ENCODE measurements around the gene GOLGA3. TPM values are rescaled to one million over a fixed set of nuclear protein-coding genes. Genes with fewer than 3 reads are reported as not detected.

The GOLGA3 gene
- total RNA-seq, 1 donor from 2014 or later = 86.7 TPM

DNA sequence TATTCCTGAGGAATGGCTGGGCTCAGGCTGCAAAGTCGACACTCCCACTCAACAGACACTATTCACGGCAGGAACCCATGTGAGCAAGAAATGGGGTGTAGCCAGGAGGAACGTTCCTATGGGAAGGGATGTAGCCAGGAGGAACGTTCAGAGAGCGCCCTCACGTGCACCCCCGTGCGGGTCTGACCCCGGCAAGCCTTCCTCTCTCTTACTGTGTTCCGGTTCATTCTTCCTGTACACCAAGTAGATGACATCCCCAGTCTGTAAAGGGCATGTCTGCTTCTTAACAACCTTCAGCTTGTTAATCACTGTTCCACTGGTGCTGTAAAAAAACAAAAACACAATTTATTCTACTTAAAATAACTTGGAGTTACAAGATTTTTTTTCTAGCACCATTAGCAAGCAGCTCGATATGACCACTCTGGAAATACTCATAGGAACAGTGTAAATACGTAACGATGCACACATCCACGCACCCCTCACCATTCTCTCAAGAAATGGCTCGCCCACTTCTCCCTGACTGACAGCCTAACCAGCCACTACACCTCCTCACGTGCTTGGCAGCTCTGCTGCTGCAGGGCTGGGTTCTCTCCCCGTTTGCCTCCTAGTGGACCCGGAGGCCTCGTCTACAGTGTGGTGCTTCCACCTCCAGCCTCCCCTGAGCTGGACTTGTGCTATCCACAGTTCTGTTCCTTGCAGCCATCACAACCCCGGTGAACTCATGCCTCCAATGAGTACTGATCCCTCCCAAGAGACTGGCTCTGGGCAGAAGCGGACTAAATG lies 43.6 kb upstream of the GOLGA3 start:
- Histone ChIP-seq H3K27ac (ENCODE audit: low read depth, low read length) (no peak overlapping the region), H4K20me1 (ENCODE audit: insufficient read depth, low read length) (peaks cover 29% of the 10 kb centered on the region), H3K9me3 (ENCODE audit: insufficient read depth, low read depth, low read length) (no peaks in the 10 kb centered on the region), H3K4me2 (ENCODE audit: low read length) (no peak overlapping the region), H3K9ac (ENCODE audit: low read length) (no peak overlapping the region), H3K36me3 (ENCODE audit: insufficient read depth, low read length) (peaks cover 43% of the 10 kb centered on the region), H2AFZ (ENCODE audit: low read depth, low read length) (no peak overlapping the region), H3K79me2 (ENCODE audit: insufficient read depth, low read length) (peaks cover 14% of the 10 kb centered on the region), H3K27me3 (ENCODE audit: insufficient read depth, low read length) (no peaks in the 10 kb centered on the region), H3K4me3 (ENCODE audit: insufficient read depth, low read depth, low read length) (no peak overlapping the region), H3K4me1 (ENCODE audit: insufficient read depth, low read length) (no peaks in the 10 kb centered on the region)
- no peaks in the 10 kb centered on the region for H3K27me3 Mint-ChIP-seq (ENCODE audit: low read depth, unreplicated experiment)
- peaks cover 32% of the 10 kb centered on the region for H3K36me3 Mint-ChIP-seq (ENCODE audit: low read depth, unreplicated experiment)
- no peak overlapping the region for H3K4me3 Mint-ChIP-seq (ENCODE audit: unreplicated experiment)
- H3K27ac Mint-ChIP-seq (ENCODE audit: unreplicated experiment) = no peak overlapping the region
- FAIRE-seq (no peak), DNase-seq (ENCODE audit: low read depth) (no peak)
- no peaks in the 10 kb centered on the region for H3K4me1 Mint-ChIP-seq (ENCODE audit: low read depth, unreplicated experiment)
- no peaks in the 10 kb centered on the region for H3K9me3 Mint-ChIP-seq (ENCODE audit: unreplicated experiment)
- TF ChIP-seq, protein P1, sequence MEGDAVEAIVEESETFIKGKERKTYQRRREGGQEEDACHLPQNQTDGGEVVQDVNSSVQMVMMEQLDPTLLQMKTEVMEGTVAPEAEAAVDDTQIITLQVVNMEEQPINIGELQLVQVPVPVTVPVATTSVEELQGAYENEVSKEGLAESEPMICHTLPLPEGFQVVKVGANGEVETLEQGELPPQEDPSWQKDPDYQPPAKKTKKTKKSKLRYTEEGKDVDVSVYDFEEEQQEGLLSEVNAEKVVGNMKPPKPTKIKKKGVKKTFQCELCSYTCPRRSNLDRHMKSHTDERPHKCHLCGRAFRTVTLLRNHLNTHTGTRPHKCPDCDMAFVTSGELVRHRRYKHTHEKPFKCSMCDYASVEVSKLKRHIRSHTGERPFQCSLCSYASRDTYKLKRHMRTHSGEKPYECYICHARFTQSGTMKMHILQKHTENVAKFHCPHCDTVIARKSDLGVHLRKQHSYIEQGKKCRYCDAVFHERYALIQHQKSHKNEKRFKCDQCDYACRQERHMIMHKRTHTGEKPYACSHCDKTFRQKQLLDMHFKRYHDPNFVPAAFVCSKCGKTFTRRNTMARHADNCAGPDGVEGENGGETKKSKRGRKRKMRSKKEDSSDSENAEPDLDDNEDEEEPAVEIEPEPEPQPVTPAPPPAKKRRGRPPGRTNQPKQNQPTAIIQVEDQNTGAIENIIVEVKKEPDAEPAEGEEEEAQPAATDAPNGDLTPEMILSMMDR (IDR thresholded peaks at IDR 0.05; ENCODE audit: insufficient read depth, low read depth, low read length) = no peak
- no peak for TF ChIP-seq EZH2 (IDR thresholded peaks at IDR 0.05; ENCODE audit: insufficient read depth, low read length)

DNA sequence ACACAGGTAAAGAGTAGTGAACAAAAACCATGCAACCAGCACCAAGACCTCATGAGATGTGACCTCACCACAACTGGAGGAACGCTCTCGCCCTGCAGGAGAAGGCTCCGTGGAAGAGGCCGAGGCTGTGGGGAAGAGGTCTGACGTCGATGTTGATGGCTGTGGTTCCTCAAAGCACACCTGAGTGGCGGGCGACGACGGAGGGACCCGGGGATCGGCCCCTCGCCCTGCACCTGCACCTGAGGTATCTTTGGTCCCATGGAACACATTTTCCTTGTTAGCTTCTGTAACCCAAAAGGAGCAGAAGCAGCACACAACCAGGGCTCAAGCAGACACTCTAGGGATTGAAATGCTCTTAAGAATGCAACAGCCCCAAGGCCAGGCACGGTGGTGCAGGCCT lies 40.9 kb upstream of the GOLGA3 start:
- Histone ChIP-seq H3K79me2 (ENCODE audit: insufficient read depth, low read length) (peaks cover 27% of the 10 kb centered on the region), H3K4me1 (ENCODE audit: insufficient read depth, low read length) (no peaks in the 10 kb centered on the region), H3K9me3 (ENCODE audit: insufficient read depth, low read depth, low read length) (no peaks in the 10 kb centered on the region), H3K9ac (ENCODE audit: low read length) (no peak overlapping the region), H3K4me2 (ENCODE audit: low read length) (no peak overlapping the region), H3K27ac (ENCODE audit: low read depth, low read length) (no peak overlapping the region), H3K27me3 (ENCODE audit: insufficient read depth, low read length) (no peaks in the 10 kb centered on the region), H2AFZ (ENCODE audit: low read depth, low read length) (no peak overlapping the region), H3K4me3 (ENCODE audit: insufficient read depth, low read depth, low read length) (no peak overlapping the region), H3K36me3 (ENCODE audit: insufficient read depth, low read length) (peaks cover 47% of the 10 kb centered on the region), H4K20me1 (ENCODE audit: insufficient read depth, low read length) (peaks cover 50% of the 10 kb centered on the region)
- DNase-seq (ENCODE audit: low read depth) (no peak), FAIRE-seq (no peak)
- Mint-ChIP-seq H3K4me1 (ENCODE audit: low read depth, unreplicated experiment) (peaks cover 9% of the 10 kb centered on the region), H3K27ac (ENCODE audit: unreplicated experiment) (no peak overlapping the region), H3K27me3 (ENCODE audit: low read depth, unreplicated experiment) (no peaks in the 10 kb centered on the region), H3K9me3 (ENCODE audit: unreplicated experiment) (no peaks in the 10 kb centered on the region), H3K36me3 (ENCODE audit: low read depth, unreplicated experiment) (peaks cover 44% of the 10 kb centered on the region), H3K4me3 (ENCODE audit: unreplicated experiment) (no peak overlapping the region)
- TF ChIP-seq, protein P1 (IDR thresholded peaks at IDR 0.05; ENCODE audit: insufficient read depth, low read depth, low read length) = no peak

DNA sequence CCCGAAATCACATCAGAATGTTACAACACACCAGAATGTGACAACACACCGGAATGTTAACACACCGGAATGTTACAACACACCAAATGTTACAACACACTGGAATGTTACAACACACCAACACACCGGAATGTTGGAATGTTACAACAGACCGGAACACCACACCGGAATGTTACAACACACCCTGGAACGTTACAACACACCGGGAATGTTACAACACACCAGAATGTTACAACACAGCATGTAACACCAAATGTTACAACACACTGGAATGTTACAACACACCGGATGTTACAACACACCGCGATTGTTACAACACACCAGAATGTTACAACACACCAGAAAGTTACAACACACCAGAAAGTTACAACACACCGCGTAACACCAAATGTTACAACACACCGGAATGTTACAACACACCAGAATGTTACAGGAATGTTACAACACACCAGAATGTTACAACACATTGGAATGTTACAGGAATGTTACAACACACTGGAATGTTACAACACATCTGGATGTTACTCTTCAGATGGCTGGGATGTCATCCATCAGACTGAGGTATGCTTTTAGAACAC lies 37.7 kb upstream of the GOLGA3 start:
- peaks cover 9% of the 10 kb centered on the region for H3K4me1 Mint-ChIP-seq (ENCODE audit: low read depth, unreplicated experiment)
- Histone ChIP-seq H3K36me3 (ENCODE audit: insufficient read depth, low read length) (peaks cover 37% of the 10 kb centered on the region), H3K9me3 (ENCODE audit: insufficient read depth, low read depth, low read length) (no peaks in the 10 kb centered on the region), H2AFZ (ENCODE audit: low read depth, low read length) (no peak overlapping the region), H3K79me2 (ENCODE audit: insufficient read depth, low read length) (peaks cover 29% of the 10 kb centered on the region), H3K4me3 (ENCODE audit: insufficient read depth, low read depth, low read length) (no peak overlapping the region), H3K9ac (ENCODE audit: low read length) (no peak overlapping the region), H4K20me1 (ENCODE audit: insufficient read depth, low read length) (peaks cover 33% of the 10 kb centered on the region), H3K4me1 (ENCODE audit: insufficient read depth, low read length) (no peaks in the 10 kb centered on the region), H3K4me2 (ENCODE audit: low read length) (no peak overlapping the region), H3K27ac (ENCODE audit: low read depth, low read length) (no peak overlapping the region), H3K27me3 (ENCODE audit: insufficient read depth, low read length) (no peaks in the 10 kb centered on the region)
- H3K4me3 Mint-ChIP-seq (ENCODE audit: unreplicated experiment) = no peak overlapping the region
- peak overlapping the region; percentile 85 for H3K27ac Mint-ChIP-seq (ENCODE audit: unreplicated experiment)
- peak; percentile 71 for DNase-seq (ENCODE audit: low read depth)
- H3K36me3 Mint-ChIP-seq (ENCODE audit: low read depth, unreplicated experiment) = peaks cover 40% of the 10 kb centered on the region
- FAIRE-seq = peak; percentile 55
- no peak for TF ChIP-seq EZH2 (IDR thresholded peaks at IDR 0.05; ENCODE audit: insufficient read depth, low read length)
- TF ChIP-seq, protein P1 (IDR thresholded peaks at IDR 0.05; ENCODE audit: insufficient read depth, low read depth, low read length) = no peak
- H3K9me3 Mint-ChIP-seq (ENCODE audit: unreplicated experiment) = no peaks in the 10 kb centered on the region
- H3K27me3 Mint-ChIP-seq (ENCODE audit: low read depth, unreplicated experiment) = no peaks in the 10 kb centered on the region
